SIG-M5 treated with dmso at 0.1 percent for 504 hours (cell line): ENCODE results near the gene NTRK2.
"Not testable (repeated sequence)": the region's sequence is repeated elsewhere in the genome, so short reads cannot be mapped to it uniquely, and the experiment has no call there.

ENCODE experiments used
- DNase-seq: peaks from one replicate; lab custom pipeline; 2025; ENCODE audit not compliant: unreplicated experiment; lab: John Stamatoyannopoulos, UW

NTRK2 gene

DNA sequence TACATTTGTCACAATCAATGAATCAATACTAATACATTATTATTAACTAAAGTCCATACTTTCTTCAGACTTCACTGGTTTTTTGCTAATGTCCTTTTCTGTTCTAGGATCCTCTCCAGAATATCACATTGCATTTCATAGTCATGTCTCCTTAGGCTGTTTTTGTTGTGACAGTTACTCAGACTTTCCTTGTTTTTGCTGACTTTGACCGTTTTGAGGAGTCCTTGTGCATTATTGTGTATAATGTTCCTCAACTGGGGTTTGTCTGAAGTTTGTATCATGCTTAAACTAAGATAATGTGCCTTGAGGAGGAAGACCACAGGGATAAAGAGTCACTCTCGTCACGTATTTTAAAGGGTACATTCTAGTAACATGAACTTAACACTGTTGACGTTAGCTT lies 376.9 kb downstream of the NTRK2 start:
- no peak for DNase-seq

DNA sequence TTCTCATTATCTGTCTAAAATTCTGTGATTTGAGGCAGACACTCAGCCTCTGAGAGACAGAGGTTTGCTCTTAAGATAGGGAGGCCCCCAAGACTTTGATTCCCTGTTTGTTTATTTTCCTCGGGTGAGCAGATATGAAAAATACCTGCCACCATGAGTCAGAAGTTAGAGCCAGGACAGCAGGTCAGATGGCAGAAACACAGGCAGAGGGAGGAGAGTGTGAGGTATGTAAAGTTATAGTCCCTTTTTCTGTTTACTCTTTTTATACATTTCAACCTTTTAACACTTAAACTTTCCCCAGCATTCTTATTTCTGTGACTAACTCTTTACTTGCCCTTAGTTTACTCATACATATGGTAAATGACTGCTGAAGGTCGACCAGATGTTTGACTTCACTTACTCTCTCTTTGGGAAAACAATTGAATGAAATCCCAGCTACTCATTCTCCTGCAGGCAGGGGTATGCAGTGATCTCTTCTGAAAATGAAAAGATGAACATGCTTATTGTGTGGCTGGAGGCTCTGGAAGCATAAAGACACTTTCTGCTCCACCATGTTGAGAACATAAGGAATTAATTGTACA lies 383.8 kb downstream of the NTRK2 start:
- DNase-seq: no peak

DNA sequence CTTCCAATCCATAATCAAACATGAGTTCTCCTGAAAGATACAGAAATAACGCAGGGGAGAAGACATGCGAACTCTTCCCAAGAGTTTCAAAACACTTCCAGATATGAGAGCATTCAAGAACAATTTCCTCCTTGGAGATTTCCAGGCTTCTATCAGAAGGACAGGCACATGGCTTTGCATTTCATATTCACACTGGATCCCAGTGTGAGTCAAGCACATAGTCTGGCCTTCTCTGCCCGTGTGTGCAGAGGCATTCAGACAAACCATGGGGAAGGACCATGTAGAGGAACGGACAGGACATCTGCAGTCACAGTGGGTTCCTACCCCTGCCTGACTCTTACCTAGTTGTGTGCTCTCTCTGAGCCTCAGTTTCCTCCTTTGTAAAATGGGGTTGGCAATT lies 384.5 kb downstream of the NTRK2 start:
- DNase-seq: no peak

DNA sequence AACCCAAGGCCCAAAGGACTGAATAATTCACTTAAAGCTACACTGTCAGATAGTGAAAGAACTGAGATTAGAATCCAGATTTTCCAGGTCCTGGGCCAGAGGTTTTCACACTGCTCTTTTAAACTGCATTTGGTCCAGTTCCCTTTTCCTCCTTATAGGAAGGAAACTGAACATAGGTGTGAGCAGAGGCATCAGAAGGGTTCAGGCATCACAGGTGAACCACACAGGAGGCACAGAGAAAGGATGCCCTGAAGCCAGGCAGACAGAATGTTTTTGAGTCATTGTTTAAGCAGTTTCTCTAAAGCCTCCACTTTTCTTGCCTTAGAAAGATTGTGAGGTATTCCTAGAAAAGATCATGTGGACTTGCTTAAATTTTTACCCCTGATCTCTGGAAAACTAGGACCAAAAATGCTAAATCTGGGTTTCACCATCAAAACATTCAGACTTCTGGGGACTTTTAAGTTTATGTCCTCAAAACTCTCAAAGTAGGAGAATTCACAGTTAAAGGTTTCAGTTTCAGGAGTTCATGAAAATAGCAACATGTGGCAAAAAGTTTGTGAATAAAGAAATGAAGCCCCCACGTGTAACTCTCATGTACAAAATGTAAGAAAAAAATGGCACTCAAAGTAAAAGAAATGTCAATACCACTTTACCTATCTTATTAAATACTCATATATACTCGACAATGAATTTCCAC lies 386.1 kb downstream of the NTRK2 start:
- DNase-seq: no peak

DNA sequence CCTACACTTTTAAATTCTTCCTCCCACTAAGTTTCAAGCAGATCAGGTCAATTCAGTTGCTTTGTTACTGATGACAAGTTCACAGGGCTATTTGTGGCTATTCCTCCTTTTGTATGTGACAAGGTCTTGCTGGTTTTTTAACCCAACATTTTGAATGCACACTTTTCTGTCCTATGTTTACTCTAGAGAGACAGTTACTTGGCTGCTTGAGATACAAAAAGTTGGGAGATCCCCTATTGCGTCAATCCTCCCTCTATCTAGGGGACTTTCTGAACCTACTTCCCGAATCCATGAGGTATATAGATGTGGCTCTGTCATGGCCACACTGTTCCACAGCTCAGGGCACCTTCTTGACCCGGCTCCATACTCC lies 386.7 kb downstream of the NTRK2 start:
- no peak for DNase-seq

DNA sequence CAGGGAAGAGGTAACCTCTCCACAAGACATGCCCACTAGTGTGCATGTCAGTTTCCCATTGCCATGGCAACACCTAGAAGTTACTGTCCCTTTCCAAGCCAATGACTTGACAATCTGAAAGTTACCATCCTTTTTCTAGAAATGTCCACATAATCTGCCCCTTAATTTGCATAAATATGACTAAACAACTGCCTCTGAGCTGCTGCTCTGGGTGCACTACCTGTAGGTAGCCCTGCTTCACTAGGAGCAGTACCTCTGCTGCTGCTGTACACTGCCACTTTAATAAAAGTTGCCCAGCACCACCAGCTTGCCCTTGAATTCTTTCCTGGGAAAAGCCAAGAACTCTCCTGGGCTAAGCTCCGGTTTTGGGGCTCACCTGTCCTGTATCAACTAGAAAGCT lies 392.4 kb downstream of the NTRK2 start:
- no peak for DNase-seq

DNA sequence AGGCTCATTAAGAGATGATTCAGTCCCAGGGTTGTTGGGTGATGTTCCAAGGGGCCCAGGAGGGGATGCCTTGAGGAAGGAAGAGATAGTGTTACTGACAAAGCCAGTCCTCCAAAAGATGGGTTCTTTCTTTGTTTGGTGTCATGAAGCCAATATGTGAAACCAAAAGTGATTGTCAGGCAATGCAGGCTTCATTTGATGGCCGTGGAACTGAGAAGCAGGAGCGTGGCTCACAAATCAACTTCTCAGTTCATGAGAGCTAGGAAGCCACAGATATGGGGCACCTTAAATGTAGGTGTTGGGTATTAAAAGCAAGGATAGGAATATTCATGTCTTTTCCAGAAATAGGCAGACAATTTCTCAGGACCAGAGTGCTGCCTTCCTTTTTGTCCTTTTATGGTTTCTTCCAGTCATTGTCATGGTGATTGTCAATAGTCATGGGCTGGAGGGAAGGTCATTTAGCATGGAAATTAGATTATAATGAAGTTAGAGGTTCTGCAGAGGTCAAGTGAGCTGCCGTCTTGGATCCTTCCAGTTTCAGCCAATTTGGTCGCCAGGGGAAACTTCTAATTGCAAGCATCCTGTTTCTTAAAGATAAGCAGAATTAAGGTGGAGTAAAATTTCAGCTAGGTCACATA lies 393.0 kb downstream of the NTRK2 start:
- no peak for DNase-seq

DNA sequence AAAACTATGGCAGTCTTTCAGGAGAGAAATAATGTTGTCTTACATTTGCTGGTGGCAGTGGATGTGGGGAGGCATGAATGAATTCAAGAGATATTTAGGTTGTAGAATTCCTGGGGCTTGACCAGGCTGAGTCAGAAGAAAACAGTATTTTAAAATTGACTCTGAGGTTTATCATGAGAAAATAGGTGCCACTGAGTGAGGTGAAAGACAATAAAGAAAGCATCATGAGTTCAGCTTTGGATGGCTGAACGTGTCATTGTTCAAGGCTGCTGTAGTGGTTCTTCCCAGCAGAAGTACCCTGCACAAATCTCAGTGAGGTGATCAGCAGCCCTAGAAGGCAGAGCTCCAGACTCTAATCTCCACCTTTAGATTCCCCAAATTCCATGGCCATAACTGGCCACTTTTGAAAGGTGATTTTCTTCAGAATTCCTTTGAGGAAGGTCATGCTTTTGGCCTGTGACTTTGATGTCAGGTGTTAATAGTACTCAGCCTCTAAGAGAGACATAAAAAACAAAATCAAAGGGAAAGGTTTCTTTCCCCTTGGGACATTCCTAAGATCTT lies 395.4 kb downstream of the NTRK2 start:
- no peak for DNase-seq

DNA sequence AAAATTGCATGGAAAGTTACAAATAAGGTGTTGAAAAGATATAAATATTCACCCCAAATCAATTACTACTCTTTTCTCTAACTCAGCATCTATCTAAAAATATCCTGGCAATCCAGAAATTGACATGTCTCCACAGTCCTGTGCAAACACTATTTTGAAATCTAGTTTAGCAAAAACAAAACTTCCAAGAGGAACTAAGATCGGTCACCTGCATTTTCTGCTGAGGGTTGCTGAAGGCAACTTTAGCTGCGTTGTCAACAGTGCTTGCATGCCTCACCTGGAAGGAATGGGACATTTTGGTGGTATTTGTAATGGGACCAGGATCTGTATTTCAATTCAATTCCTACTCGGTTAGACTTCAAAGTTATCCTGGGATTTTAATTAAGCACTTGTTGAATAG lies 398.3 kb downstream of the NTRK2 start:
- DNase-seq: no peak

DNA sequence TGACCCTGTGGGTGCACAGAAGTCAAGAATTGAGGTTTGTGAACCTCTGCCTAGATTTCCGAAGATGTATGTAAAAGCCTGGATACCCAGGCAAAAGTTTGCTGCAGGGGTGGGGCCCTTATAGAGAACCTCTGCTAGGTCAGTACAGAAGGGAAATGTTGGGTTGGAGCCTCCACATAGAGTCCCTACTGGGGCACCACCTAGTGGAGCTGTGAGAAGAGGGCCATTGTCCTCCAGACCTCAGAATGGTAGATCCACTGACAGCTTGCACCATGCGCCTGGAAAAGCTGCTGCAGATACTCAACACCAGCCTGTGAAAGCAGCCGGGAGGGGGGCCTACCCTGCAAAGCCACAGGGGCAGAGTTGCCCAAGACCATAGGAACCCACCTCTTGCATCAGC lies 399.9 kb downstream of the NTRK2 start:
- not testable (repeated sequence) for DNase-seq
